NCI-H2171 (cell line): ENCODE data around the gene MT1B.
A peak's percentile ranks its signal among the peaks of the same experiment; 100 is the strongest.
"Not testable (repeated sequence)": the region's sequence is repeated elsewhere in the genome, so short reads cannot be mapped to it uniquely, and the experiment has no call there.

Experiments used
- DNase-seq: peaks from one replicate; lab custom pipeline; 2025; lab: John Stamatoyannopoulos, UW

The MT1B gene

GRCh38 chr16:56637814-56638750 is 13.6 kb upstream of the MT1B start, which contains the start of gene MT1A:
TSS of gene MT1A (plus strand) at chr16:56638666. CDS start at chr16:56638739, 73 bp downstream.
- no peak for DNase-seq

DNA sequence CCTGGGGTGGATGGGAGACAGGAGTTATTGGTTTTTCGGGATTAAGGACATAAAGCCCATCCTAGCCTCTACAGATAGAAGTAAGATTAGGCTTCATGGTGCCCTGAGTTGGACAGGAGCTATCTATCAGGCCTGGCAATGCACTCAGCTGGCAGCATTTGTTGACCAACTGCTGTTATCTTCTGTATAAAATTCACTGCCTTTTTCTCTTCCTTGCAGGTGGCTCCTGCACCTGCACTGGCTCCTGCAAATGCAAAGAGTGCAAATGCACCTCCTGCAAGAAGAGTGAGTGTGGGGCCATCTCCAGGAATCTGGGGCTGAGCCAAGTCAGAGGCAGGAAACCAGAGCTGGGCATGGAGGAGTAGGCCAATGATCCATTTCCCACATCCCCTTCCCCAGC is 12.6 kb upstream of the MT1B start:
- no peak for DNase-seq

DNA sequence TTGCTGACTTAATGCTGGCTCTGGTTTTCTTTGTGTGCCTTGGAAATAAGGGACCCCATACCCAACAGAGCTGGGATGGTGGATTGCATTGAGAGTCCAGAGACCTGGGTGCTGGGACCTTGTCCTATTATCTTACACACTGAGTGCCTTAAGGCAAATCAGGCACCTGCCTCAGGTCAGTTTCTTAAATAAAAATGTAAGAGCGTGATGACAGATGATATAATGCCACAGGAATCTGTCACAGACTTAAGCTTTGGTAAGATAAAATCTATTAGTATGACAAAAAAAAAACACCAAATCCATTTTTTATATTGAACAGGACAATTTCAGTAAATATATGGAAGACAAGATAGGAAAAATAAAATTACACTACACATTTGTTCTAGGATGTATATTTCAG is 11.6 kb upstream of the MT1B start:
- no peak for DNase-seq

GRCh38 chr16:56641166-56641565 is 10.5 kb upstream of the MT1B start:
- no peak for DNase-seq

DNA sequence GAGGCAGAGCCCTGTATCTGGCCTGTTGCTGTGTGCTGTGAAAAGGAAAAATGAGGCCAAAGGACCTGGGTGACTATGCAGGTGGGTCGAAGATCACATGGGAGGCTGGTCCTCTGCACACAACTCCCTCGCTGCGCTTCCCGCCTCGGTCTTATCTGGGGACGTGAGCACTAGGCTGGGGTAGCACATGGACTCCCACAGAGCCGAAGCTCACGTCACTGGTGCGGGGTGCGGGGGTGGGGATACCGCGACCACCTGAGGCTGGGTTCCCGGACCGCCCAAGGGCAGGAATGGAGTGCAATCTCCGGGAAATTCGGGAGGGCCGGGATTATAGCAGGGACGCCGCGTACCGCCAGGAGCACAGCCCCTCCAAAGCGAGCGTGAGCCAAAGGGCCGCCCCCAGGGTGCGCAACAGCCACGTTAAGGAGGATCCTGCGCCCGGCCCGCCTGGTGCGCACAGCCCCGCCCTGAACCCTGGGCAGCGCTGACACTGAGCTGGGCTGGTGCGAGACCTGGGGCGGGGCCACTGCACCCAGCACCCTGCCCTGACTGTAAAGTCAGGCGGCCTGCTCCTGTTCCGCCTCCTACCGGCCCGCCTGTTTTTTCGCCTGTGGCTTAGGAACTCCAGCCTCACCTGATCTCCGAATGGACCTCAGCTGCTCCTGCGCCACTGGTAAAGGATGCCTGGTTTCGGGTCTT is 8.5 kb upstream of the MT1B start:
- no peak for DNase-seq

GRCh38 chr16:56643833-56644232 is 7.9 kb upstream of the MT1B start:
- no peak for DNase-seq

GRCh38 chr16:56645311-56645710 is 6.4 kb upstream of the MT1B start:
- no peak for DNase-seq

- no peak for DNase-seq
Measured at GRCh38 chr16:56645838-56646237, 5.8 kb upstream of the MT1B start.

- no peak for DNase-seq
Measured at GRCh38 chr16:56647641-56648431, 3.9 kb upstream of the MT1B start.

DNA sequence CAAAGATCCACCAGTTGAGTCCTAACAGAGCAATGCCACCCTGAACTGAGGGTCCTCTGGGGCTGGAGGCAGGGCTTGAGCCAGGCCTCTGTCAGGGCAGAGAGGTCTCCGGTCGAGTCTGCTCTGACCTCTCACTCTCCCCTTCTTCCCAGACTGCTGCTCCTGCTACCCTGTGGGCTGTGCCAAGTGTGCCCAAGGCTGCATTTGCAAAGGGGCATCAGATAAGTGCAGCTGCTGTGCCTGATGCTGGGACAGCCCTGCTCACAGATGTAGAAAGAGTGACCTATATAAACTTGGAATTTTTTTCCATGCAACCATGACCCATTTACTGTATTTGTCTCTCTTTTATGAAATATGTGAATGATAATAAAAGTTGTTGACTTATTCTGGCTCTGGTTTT is 2.4 kb upstream of the MT1B start:
- DNase-seq = no peak

- no peak for DNase-seq
Measured at GRCh38 chr16:56649820-56650219, 1.9 kb upstream of the MT1B start.

DNA sequence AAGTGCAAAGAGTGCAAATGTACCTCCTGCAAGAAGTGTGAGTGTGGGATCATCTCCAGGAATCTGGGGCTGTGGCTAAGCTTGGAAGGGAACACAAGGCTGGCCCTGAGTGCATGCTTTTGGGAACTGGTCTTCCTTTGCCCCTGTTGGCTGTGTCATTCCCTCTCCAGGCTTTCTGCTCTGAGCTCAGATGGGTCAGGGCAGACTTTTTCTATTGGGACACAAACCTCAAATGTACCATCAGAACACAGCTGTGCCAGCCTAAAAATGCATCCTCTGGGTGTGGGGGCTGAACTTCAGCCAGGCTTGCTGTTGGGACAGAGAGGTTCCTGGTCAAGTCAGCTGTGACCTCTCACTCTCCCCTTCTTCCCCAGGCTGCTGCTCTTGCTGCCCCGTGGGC is 914 bp downstream of the MT1B start:
- DNase-seq = no peak

GRCh38 chr16:56653218-56653617 is 1.5 kb downstream of the MT1B start:
- no peak for DNase-seq

DNA sequence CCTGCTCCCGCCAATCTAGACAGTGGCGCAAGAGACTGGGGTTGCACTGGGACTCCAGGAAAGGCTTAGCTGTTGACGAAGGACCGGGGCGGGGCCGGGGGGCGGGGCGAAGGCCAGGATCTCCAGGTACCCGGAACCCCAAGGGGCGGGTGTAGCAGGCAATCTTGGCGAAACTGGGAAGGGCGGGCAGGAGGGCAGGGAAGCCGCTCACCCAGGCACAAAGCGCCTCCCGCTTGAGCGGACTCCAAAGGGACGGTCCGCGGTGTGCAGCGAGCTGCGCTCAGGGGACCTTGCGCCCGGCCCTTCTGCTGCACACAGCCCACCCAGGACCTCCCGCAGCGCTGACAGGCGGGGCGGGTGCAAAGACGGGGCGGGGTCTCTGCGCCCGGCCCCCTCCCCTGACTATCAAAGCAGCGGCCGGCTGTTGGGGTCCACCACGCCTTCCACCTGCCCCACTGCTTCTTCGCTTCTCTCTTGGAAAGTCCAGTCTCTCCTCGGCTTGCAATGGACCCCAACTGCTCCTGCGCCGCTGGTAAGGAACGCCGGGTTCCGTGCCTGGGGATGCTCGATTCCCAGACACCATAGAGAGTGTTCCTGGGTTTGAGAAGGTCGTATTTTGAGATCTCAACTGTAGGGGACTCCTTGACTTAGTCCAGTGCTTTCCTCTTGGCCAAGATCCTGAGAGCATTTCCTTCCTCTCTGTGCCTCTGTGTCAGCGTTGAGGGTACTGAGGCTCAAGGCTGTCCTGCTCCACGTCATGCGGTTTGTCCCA is 6.1 kb downstream of the MT1B start, which contains the start of gene MT1F:
Gene MT1F, plus strand, starts transcription at position 405 of the 772 bp plus-strand sequence. Its CDS starts 100 bp downstream, at position 505.
- DNase-seq = peak; percentile 58

- DNase-seq = no peak
Measured at GRCh38 chr16:56658327-56658875, 6.7 kb downstream of the MT1B start.

DNA sequence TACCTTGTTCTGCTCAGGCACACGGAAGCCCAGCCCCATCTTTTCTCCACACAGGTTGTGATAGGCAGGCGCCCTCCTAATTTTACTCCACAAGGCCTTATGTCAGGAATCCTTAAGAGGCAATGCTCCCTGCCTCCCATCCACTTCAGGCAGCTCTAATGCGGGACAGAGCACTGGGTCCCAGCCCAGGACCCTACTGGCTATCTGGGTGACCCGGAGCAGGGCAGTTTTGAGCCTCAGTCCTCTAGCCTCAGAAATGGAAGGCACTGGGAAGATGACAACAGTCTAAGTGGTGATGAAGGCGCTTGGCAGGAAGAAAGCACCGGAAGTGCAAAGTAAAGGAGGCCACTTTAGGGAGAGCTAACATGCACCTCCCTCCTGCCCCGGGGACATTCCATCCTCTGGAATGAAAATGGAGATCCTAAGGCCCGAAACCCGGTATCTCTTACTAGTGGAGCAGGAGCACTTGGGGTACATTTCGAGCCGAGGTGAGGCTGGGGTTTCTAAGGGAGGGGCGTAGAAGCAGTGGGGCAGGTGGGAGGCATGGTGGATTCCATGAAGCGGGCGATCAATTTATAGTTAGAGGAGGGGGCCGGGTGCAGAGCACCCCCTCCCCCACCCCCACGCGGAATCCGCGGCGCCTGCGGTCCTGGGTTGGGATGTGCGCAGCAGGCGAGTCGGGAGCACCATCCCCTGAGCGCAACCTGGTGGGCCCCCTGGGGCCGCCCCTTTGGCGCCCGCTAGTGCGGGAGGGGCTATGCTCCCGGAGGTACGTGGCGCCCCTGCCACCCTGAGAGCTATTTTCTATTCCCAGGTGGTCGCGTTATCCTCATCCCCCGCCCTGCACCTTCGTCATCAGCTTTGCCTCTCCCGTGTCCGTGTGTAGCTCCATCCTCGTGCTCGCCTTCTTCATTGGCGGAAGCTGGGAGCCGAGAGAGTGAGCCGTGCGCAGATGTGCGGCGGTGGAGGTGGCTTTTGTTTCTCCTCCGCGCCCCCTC is 11.0 kb downstream of the MT1B start:
- no peak for DNase-seq

- DNase-seq = no peak
Measured at GRCh38 chr16:56664506-56664905, 12.8 kb downstream of the MT1B start.

DNA sequence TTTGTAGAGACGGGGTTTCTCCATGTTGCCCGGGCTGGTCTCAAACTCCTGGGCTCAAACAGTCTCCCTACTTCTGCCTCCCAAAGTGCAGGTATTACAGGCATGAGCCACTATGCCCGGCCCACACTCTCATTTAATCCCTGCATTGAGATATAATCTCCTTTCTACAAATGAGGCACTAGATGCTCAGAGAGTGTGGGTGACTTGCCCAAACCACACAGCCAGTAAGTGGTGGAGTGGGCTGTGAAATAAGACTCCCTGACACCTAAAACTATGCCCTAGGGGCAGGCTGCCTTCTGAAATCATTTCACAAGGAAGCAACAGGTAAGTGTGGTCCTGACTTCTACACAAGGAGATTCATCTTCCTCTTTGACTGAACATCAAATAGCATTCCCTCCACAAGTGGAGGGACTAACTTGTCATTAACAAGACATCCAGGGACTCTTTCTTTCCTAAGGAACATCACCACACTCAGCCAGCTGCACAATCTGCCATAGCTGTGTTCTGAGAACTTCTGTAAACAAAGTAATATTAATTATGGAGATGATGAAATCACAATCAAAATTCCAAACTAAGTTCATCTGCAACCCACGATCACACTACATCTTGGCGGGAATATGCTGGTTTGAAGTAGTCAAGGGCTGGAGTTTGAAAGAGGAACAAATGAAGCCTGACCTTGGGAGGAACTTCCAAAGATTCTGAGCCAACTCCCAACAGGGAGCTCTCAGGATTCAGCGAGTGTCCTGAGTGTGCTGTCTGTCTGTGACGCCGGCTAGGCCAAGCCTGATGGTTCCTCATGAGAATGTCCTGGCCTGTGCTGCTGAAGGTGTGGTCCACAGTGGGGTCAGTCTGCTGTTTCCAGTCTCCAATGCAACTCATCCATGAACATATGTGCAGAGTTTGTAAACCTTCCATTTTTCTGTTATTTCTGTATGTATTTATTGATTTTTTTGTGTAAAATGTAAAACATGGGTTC is 13.9 kb downstream of the MT1B start:
- DNase-seq = not testable (repeated sequence)
